Activated T-helper 2 cell treated with anti-CD3 and anti-CD28 coated beads, Interferon-gamma antibody, Interleukin-2, Interleukin-4, amounts not matched to agents 10 μg/mL and 5 μg/mL and 100 μg/mL, durations not matched to agents 14 hours and 24 hours and 36 hours (primary cell): Measurements from ENCODE around the gene PLXND1. TPM values are rescaled to one million over a fixed set of nuclear protein-coding genes. Genes with fewer than 3 reads are reported as not detected.

Source experiments
- DNase-seq: peaks from one replicate; pipeline ENCODE4 v3.0.0; 2021; ENCODE audit warnings: low spot score
- H3K27ac Mint-ChIP-seq: one replicate; pipeline ENCODE4 v1.8.0; 2021; ENCODE audit warnings: mixed read lengths
- H3K27me3 Mint-ChIP-seq: one replicate; pipeline ENCODE4 v1.8.0; 2021; ENCODE audit warnings: low read depth, mixed read lengths
- H3K36me3 Mint-ChIP-seq: one replicate; pipeline ENCODE4 v1.8.0; 2021; ENCODE audit warnings: low read depth, mixed read lengths
- H3K4me1 Mint-ChIP-seq: one replicate; pipeline ENCODE4 v1.8.0; 2021; ENCODE audit warnings: low read depth, mixed read lengths
- H3K4me3 Mint-ChIP-seq: one replicate; pipeline ENCODE4 v1.8.0; 2021; ENCODE audit warnings: low read depth, mild to moderate bottlenecking, moderate library complexity, mixed read lengths
- H3K9me3 Mint-ChIP-seq: one replicate; pipeline ENCODE4 v1.8.0; 2021; ENCODE audit warnings: mixed read lengths
- intact Hi-C: fragments of 100-400 bp; cut with micrococcal nuclease; formaldehyde crosslinking; loops from one replicate; pipeline ENCODE4 v1.15.1; 2023
- total RNA-seq: library from RNA; stranded (reverse); gene quantifications from 2 replicates; pipeline ENCODE4 v1.2.3, GENCODE V29; 2022

Gene PLXND1
- total RNA-seq, 1 donor from 2014 or later = 1.3 TPM

DNA sequence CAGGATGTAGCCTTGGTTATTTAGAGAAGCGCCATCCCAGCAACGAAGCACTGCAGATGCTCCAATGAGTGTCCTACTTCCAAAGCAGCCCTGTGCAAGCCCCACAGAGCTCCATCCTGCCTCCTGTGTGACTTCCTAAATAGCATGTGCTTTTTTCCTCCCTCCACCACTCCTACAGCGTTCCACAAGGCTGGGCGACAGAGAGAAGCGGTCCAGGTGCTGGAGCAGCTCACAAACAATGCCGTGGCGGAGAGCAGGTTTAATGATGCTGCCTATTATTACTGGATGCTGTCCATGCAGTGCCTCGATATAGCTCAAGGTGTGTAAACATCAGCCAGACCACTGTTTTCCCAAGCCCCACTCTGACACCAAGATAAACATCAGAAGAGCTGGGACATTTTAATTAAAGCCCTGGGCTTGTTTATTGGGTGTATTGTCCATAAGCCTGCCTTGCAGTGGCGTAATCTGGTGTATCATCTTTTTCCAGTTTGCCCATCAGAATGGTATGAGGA, 100.2 kb downstream of the PLXND1 start:
- intact Hi-C loops = no loop called here

DNA sequence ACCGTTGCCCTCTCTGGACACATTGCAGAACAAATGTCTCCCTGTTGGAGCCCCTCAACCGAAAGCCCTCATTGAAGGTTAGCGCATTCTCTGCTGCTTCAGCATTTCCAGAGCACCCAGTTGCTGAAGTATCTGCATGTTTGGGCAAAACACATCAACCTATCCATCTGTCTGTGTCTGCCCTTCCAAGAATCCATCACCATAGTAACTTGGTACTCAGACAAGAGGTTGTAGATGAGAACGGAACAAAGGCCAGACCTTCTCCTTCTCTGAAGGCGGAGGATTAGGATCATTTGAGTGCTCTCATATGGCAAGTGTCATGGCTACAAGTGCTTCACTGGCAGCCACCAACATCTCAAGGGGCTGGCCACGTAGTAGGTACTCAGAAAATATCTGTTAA, 101.1 kb downstream of the PLXND1 start:
- intact Hi-C loops = no loop called here
- no peak for DNase-seq
- H3K36me3 Mint-ChIP-seq = no peaks in the 10 kb centered on the region
- H3K27ac Mint-ChIP-seq = no peak overlapping the region
- H3K4me1 Mint-ChIP-seq = no peaks in the 10 kb centered on the region
- H3K4me3 Mint-ChIP-seq = no peak overlapping the region
- H3K9me3 Mint-ChIP-seq = no peaks in the 10 kb centered on the region
- H3K27me3 Mint-ChIP-seq = no peaks in the 10 kb centered on the region

More for the DNA sequence above, 100.2 kb downstream of the PLXND1 start:
- Mint-ChIP-seq H3K9me3 (no peaks in the 10 kb centered on the region), H3K27me3 (no peaks in the 10 kb centered on the region), H3K4me3 (no peak overlapping the region), H3K36me3 (no peaks in the 10 kb centered on the region), H3K4me1 (no peaks in the 10 kb centered on the region), H3K27ac (no peak overlapping the region)
- no peak for DNase-seq

Other genes with a start within 250 kb of the PLXND1 start
- 0.25 and 0.48 TPM in 2 replicates for gene EFCAB12, start 178.0 kb downstream of the PLXND1 start, total RNA-seq
- 41.9 and 45.9 TPM in 2 replicates for gene MBD4, start 166.7 kb downstream of the PLXND1 start, total RNA-seq
- 15.7 and 17.6 TPM in 2 replicates for gene IFT122, start 166.5 kb downstream of the PLXND1 start, total RNA-seq
- gene RHO, start 78.0 kb downstream of the PLXND1 start, total RNA-seq = not detected in 2 replicates
- not detected in 2 replicates for gene H1-8, start 63.5 kb downstream of the PLXND1 start, total RNA-seq